ENCODE results near the gene PHLPP1.

DNA sequence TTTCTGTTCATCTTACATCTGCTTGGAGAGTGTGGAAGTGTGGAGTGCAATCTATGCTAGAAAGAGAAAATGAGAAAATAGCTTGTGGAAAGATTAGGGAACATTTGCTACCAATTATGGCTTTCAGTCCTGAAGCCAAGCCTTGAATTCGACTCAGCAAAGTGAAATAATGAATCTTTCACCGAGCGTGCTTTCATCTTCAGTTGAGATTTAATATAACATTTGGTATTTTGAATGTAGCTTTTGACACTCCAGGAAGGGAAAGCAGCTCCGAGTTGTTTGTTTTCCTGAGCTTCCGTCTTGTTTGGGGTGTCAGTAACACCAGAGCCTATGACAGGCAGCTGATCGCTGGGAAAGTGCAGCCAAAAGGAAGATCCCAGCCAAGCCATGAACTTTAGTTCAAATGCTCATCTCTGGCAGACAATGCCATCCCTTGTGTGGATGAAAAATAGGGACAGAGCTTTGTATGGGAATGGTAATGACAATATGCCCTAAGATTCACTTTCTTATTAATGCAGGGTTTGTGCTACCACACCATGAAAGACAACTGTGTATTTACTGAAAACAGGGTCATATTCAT, 25.0 kb upstream of the PHLPP1 start:
- no peak for TF ChIP-seq POLR2A (IDR thresholded peaks at IDR 0.05)
- TF ChIP-seq, protein P1, sequence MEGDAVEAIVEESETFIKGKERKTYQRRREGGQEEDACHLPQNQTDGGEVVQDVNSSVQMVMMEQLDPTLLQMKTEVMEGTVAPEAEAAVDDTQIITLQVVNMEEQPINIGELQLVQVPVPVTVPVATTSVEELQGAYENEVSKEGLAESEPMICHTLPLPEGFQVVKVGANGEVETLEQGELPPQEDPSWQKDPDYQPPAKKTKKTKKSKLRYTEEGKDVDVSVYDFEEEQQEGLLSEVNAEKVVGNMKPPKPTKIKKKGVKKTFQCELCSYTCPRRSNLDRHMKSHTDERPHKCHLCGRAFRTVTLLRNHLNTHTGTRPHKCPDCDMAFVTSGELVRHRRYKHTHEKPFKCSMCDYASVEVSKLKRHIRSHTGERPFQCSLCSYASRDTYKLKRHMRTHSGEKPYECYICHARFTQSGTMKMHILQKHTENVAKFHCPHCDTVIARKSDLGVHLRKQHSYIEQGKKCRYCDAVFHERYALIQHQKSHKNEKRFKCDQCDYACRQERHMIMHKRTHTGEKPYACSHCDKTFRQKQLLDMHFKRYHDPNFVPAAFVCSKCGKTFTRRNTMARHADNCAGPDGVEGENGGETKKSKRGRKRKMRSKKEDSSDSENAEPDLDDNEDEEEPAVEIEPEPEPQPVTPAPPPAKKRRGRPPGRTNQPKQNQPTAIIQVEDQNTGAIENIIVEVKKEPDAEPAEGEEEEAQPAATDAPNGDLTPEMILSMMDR (IDR thresholded peaks at IDR 0.05 in 8 of 11, conservative IDR thresholded peaks at IDR 0.05 in 3 of 11) = no peak

Data from spleen (tissue), 7 donors.